ENCODE results near the gene TECR.
"Not testable (repeated sequence)": the region's sequence is repeated elsewhere in the genome, so short reads cannot be mapped to it uniquely, and the experiment has no call there.

Gene TECR

DNA sequence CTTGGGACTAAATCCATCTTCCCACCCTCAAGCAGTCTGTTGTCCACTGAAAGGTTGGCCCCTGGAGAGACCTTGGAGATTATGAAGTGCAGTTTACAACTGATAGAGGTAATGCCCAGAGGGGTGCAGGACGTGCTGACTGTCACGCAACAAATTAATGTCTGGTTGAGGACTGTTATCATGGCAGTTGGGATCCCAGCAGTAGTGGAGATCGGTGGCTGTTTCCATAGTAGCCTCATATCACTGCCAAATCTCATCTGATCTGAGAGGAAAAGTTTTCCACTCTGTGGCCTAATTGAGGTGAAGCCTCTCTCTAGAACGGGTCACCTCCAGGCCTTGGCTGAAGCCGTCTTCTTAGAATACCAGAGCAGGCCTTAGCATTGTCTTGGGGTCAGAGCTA is 4.1 kb downstream of the TECR start:
- in situ Hi-C loops (cut with MboI; ENCODE audit: low sequenced_read_pairs), result no loop called here

GRCh38 chr19:14536926-14537692 is 7.7 kb downstream of the TECR start:
- in situ Hi-C loops (cut with MboI; ENCODE audit: low sequenced_read_pairs), result no loop called here

- in situ Hi-C loops (cut with MboI; ENCODE audit: low sequenced_read_pairs), result no loop called here
Observed at GRCh38 chr19:14540741-14541525, 11.5 kb downstream of the TECR start.

DNA sequence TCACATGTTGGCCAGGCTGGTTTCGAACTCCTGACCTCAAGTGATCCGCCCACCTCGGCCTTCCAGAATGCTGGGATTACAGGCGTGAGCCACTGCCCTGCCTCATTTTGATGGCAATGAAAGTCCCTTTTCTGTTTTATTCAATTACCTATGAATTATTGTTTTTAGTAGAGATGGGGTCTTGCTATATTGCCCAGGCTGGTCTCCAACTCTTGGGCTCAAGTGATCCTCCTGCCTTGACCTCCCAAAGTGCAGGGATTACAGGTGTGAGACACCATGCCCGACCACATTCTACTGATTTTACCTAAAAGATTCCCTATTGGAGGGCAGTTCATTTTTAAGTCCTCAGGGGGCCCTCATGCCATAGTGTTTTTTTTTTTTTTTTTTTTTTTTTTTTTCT is 12.6 kb downstream of the TECR start:
- in situ Hi-C loops (cut with MboI; ENCODE audit: low sequenced_read_pairs), result not testable (repeated sequence)

DNA sequence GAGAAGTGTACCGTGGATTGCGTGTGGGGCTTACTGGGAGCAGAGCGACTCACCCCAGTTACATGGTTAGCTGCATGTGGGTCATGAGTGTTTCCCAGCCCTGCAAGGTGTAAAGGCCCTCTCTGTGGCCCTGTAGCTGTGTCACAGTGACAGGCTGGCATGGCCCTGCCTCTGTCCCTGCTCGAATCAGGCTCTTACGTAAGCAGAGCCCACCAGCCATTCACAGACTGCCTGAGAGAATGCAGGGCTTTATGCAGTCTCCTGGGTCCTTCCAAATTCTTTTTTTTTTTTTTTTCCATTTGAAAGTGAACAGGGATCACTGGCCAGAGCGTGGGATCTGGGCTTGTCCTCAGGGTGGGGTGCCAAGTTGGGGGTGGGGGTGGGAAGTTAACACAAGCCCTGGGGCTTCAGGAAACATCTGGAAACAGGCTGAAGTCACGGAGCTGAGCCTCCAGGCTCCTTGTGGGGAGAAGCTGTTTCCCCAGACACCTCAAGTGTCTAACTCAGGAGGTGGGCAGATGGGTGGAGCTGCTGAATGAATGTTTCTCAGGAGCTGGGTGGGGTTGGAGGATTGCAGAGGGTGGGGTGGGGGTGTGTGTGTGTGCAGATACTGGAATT is 13.4 kb downstream of the TECR start:
- in situ Hi-C loops (cut with MboI; ENCODE audit: low sequenced_read_pairs), result no loop called here

DNA sequence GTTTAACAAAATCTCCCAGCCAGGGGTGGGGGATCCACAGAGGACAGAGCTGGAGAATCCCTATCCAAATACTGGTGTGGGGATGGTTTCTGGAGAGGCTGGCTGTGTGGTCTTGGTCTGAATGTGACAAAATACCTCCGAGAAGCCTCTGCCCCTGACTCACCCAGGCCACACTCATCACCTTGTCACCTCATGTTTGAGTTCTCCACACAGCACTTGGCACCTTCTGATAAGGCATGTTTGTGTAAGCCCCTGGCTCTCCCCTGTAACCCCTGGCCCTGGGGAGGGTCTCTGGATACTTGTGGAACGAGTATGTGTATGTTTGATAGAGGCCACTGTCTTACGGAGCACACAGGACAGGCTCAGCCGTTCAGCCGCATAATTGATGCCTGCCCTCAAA is 14.7 kb downstream of the TECR start:
- in situ Hi-C loops (cut with MboI; ENCODE audit: low sequenced_read_pairs), result no loop called here

DNA sequence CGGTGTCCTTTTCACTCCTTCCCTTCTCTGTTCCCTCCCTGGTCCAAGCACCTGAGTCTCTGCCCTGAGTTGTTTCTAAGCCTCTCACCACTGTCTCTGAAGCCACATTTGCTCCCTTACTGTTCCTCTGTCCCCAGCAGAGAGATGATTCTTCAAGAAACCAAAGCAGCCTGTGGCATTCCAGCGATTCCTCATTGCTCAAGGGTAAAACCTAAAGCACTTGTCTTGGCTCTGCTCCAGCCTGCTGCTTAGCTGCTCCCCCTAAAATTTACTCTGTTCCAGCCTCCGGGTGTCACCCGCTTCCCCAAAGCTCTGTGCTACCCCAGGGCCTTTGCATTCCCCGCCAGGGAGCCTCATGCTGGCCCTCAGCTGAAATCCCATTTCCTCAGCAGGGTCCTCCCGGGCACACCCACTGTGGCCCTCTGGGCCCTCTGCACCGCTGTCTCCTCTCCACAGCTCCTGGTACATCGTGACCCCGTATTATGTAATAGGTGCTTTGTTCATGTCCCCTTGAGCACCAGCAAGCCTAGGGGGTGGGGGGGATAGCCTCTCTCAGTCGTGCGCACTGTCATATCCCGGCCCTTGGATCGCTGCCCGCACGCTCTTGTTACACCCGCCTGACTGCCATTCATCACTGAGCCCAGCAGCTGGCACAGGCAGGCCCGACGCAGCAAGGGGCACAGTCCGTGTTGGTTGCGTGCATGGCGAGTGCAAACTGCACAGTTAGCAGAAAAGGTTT is 15.8 kb downstream of the TECR start:
- in situ Hi-C loops (cut with MboI; ENCODE audit: low sequenced_read_pairs), result no loop called here

GRCh38 chr19:14545716-14546082 is 16.3 kb downstream of the TECR start:
- in situ Hi-C loops (cut with MboI; ENCODE audit: low sequenced_read_pairs), result no loop called here

- in situ Hi-C loops (cut with MboI; ENCODE audit: low sequenced_read_pairs), result no loop called here
Observed at GRCh38 chr19:14550201-14550754, 20.9 kb downstream of the TECR start.

DNA sequence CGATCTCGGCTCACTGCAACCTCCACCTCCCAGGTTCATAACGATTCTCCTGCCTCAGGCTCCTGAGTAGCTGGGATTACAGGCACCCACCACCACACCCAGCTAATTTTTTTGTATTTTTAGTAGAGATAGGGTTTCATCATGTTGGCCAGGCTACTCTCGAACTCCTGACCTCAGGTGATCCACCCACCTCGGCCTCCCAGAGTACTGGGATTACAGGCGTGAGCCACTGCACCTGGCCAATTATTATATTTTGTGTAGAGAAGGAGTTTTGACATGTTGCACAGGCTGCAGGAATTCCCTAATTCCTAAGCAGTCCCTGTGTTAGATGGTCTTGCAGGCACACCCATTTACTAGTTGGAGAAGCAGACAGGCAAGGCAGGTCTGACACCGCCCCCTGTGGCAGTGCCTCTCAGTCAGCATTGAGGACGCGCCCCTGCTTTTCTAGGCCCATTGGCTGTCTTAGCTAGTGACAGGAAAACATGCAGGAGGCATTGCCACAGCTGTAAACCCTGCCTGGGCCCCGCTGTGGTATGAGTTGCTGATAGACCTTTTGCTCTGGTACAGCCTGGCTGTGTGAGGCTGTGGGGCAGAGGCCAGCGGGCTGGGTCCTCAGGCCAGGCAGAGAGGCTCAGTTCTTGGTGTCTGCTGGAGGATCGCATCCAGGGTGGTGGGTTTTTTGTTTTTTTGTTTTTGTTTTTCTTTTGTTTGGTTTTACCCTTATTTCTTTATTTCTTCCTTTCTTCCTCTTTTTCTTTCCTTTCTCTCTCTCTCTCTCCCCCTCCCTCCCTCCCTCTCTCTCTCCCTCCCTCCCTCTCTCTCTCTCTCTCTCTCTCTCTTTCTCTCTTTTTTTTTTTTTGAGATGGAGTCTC is 22.0 kb downstream of the TECR start:
- in situ Hi-C loops (cut with MboI; ENCODE audit: low sequenced_read_pairs), result not testable (repeated sequence)

- in situ Hi-C loops (cut with MboI; ENCODE audit: low sequenced_read_pairs), result not testable (repeated sequence)
Observed at GRCh38 chr19:14552006-14552360, 22.6 kb downstream of the TECR start.

DNA sequence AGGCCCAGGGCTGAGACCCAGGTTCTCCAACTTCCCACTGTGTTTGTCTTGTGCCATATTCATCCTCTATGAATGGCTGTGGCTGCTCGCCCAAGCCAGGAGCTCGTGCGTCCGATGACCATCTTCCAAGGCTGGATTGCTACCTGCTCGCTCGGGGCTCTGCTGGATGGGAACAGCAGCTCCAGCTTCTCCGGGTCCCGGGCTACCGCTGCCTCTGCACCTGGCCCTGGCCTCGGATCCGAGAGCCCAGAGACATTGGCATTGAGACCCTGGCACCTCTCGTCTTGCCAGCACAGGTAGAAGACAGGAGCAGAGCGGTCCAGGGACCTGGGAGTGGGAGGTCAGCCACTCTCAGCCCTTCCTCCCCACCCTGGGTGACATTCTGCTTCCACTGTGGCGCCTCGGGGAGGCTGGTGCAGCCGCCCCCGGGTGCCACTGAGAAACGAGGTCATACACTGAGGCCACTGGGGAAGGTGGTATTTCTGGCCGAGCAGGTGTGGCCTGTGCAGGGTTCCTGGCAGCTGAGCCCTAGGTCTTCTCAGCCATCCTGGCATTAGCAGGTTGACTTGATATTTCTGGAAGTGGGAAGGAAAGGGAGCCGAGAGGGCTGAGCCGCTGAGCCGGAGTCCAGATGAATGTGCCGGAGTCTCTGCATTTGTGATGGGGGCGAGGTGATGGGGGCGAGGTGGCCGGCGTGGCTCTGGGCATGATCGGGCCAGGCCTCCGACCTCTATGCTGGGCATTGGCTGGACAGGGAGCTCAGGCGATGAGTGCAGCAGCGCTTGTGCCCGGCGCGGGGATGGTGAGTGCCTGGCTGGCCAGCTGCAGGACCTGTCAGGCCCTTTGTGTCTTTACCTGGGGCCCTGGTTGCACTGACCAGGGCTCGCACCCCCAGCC is 23.9 kb downstream of the TECR start:
- in situ Hi-C loops (cut with MboI; ENCODE audit: low sequenced_read_pairs), result no loop called here

DNA sequence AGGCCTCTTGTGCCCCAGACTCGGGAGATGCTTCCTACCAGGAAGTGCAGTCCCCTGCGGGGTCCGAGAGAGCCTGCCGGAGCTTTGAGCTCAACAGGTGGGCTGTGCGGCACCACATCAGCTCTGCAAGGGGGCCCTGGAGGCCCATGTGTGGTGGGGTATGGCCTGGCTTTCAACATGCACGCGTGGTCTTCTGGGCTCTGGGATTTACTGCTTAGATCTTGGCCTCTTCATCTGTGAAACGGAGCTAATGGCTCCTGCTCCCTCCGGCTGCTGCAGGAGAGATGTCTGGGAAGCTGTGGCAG is 24.5 kb downstream of the TECR start:
- in situ Hi-C loops (cut with MboI; ENCODE audit: low sequenced_read_pairs), result no loop called here

DNA sequence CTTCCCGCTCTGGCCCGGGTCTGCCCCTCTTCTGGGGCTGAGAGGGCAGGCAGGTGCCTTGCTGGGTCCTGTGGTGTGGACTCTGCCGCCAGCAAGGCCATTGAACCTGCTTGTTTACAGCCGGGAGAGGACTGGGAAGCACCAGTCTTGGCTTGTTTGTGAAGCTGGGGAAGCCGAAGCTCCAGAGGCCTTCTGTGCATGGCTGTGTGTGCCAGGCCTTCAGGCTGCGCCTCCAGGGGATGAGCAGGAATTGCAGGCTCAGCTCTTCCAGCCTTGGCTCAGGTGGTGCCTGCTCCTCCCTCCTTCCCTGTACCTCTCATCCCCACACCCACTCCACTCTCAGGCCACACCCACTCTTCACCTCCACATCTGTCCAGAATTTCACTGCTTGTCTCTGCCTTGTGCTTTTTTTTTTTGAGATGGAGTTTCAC is 25.0 kb downstream of the TECR start:
- in situ Hi-C loops (cut with MboI; ENCODE audit: low sequenced_read_pairs), result no loop called here

DNA sequence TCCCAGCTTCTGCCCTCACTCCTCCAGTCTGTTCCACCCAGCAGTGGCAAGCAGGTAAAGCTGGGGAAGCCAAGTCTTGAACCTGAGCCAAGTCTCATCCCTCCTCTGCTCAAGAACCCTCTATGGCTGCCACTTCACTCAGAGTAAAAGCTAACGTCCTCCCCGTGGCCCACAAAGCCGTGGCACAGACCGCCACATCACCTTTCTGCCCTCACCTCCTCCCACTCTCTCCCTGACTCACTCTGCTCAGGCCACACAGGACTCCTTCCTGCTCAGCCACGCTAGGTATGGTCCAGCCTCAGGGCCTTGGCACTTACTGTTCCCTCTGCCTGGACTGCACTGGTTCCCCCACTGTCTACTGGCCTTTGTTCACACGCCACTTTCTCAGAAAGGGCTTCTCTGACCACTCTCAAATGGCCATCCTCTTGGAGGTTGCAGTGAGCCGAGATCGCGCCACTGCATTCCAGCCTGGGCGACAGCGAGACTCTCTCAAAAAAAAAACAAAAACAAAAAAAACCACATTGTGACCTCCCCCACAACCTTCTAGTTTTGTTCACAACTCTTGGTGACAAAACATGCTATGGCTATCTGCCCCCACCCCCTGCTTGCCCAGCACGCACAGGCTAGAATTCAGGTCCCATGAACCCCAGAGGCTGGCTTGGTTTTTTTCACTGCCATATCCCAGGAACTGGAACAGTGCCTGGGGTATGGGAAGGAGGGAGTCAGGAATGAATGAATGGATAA is 26.7 kb downstream of the TECR start:
- in situ Hi-C loops (cut with MboI; ENCODE audit: low sequenced_read_pairs), result no loop called here

GRCh38 chr19:14556662-14557188 is 27.3 kb downstream of the TECR start:
- in situ Hi-C loops (cut with MboI; ENCODE audit: low sequenced_read_pairs), result no loop called here

GRCh38 chr19:14558370-14559066 is 29.1 kb downstream of the TECR start:
- in situ Hi-C loops (cut with MboI; ENCODE audit: low sequenced_read_pairs), result no loop called here

Measured in hTERT RPE-1 (cell line).